GM10248 (cell line): ENCODE measurements around the gene SORCS3.

ENCODE experiments used
- CTCF ChIA-PET: fragments of 300-600 bp; sonication (Branson Sonifier 250); formaldehyde crosslinking; extraction: SDS; loops from one replicate; lab custom pipeline; 2021; ENCODE audit warnings: antibody characterized with exemption; lab: Yijun Ruan, JAX
- POLR2A ChIA-PET: fragments of 350-650 bp; sonication (Branson Sonifier 250); formaldehyde crosslinking; extraction: SDS; loops from one replicate; lab custom pipeline; 2020; ENCODE audit warnings: antibody characterized with exemption; lab: Yijun Ruan, JAX
- DNase-seq: peaks from one replicate; pipeline ENCODE4 v3.0.0; 2012; ENCODE audit errors: extremely low spot score
- CTCF ChIP-seq: IDR thresholded peaks from 2 replicates; pipeline ENCODE4 v1.5.1; 2012; ENCODE audit warnings: mild to moderate bottlenecking, low read depth; ENCODE audit errors: extremely low read depth, missing control alignments, control extremely low read depth

SORCS3 gene

DNA sequence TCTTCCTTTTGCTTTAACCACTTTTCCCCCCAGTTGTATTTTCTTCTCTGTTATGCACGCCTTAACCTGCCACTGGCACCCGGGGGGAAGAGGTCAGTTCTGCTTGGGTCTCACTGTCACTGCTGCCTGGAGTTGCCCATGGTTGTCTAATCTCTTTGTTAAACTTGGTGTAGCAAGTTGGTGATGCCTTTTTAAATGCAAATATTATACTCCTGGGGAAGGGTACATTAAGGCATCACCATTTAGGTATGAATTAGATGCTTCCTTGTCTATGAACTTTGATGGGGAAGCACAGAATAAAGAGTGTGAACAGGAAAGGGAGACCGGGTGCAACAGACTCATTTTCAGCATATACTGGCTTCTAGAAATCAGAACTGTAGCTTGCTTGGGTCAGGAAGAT lies 9.1 kb upstream of the SORCS3 start:
- no peak for TF ChIP-seq CTCF
- ChIA-PET POLR2A (no interaction called here), CTCF (no interaction called here)
- DNase-seq: no peak

DNA sequence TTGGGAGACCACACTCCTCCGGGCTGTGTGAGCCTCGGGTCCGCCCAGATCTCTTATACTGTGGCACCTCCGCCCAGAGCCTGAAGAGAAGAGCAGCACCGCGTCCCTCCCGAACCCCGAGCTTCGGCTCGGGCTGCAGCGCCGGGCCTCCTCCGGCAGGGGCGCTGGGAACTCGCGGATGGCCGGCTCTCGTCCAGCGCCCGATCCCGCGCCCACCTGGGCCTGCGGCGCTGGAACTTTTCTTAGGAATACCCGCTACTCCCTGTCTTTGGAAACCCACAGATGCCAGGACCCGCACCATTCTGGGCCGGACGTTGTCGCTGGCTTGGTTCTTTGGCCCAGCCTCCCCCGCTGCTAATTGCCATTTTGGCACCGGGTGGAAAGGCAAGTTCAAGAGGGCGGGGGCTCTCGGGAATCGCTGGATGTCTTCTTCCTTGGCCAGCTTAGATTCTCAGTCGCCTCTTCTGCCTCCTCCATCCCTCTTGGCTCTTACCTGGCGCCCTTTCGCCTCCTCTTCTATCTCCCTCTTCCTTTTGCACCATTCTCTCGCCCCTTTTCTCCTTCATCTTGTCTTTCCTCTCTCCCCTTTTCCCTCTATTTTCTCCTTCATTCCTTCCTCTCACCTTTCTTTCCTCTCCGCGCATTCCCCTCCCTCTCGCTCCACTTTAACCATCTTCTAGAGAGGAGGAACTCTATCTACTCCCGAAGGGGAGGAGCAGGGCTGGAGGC lies 2.1 kb upstream of the SORCS3 start:
- POLR2A ChIA-PET: no interaction called here

GRCh38 chr10:104639590-104640338 lies 1.3 kb upstream of the SORCS3 start:
- ChIA-PET CTCF (no interaction called here), POLR2A (no interaction called here)
- TF ChIP-seq CTCF: no peak
- no peak for DNase-seq

More for the DNA sequence above, 2.1 kb upstream of the SORCS3 start:
- no peak for TF ChIP-seq CTCF
- no peak for DNase-seq
- CTCF ChIA-PET: no interaction called here

DNA sequence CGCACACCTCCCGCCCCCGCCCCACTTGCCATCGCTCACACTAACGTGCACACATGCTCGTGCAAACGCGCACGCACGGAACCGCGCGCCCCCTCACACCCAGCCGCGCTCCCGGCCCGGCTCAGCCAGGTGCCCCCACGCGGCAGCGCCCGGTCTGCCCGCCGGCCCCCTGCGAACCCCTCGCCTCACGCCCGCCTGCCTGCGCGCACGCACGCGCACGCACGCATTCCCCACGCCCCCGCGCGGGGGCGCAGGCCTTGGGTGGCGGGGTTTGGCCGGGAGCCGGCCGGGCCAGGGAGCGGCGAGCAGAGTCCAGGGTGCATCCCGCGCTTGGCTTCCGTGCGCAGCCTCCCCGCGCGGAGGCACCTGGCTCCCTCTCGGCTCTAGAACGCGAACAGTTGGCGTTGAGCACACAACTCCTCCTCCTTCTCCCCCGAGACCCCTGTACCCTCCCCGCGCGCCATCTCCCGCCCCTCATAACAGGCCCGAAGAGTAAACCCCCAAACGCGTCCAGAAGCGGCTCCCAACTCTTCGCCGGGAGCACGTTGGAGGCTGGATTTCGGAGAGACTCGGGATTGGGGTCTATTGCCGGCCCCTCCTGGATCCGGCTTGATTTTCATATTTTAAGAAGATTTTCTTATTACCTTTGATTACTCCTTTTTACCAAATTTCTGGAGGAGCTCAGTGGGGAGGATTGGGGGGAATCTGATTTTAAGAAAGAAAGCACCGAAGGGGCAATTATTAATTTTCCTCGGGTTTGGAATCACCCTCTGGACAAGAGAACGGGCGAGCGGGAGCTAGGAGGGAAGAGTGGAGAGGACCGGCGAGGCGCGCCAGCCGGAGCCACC lies 527 bp upstream of the SORCS3 start:
- DNase-seq: no peak
- POLR2A ChIA-PET: no interaction called here
- no peak for TF ChIP-seq CTCF
- CTCF ChIA-PET: no interaction called here

DNA sequence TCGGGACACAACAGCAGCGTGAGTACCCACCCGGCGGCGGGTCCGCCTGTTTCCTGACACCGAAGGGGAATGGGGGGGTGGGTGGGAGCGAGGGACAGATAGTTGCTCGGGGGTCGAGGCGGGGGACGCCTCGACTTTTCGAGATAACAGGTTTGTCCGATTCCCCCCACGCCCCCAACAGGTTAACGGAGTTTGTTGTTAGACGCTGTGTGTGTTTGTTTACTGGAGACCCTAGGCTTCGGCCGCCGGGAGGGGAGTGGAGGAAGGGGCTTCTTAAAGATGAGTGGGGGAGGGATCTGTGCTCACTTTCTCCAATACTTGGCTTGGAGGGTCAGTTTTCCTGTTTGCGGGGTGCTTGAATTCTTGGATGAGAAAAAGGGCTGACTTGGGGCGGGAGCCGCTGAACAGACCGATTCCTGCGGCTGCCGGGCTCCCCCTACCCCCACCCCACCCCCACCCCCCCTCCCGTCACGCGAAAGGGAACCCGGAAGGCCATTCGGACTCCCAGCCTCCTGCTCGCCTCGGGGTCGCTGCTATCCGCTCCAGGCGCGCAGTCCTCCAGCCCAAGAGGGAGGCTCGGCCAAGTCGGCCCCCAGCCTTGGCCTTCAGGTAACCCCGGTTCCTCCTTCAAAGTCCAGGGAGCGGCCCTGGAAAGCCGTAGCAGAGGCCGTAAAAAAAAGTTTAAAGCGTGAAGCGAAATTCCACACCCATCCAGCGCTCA lies 1.0 kb downstream of the SORCS3 start:
- no peak for TF ChIP-seq CTCF
- POLR2A ChIA-PET: no interaction called here
- CTCF ChIA-PET: no interaction called here
- no peak for DNase-seq
